Heart left ventricle (tissue), 16 donors: ENCODE results near the gene SURF6. TPM values are rescaled to one million over a fixed set of nuclear protein-coding genes. Genes with fewer than 3 reads are reported as not detected.

Source experiments
- ATAC-seq, 4 donors: fragments of 200-7000 bp; cut with Tn5 transposase; one replicate each; pipeline ENCODE4 v1.9.1; 2020 to 2022; ENCODE audit warnings: moderate library complexity in 4 of 4, mild to moderate bottlenecking in 3 of 4, moderate number of reproducible peaks in 1 of 4
- DNase-seq, 5 donors: peaks; one replicate each; pipeline ENCODE4 v3.0.0-alpha.2; 2020
- H3K27ac ChIP-seq, 12 donors: fragments of 200-600 bp; sonication (generic) in 4 of 12; one replicate each; pipeline versions ENCODE4 v1.5.0 to v1.8.0; 2016 to 2022; ENCODE audit warnings: mild to moderate bottlenecking in 2 of 12
- H3K27me3 ChIP-seq, 9 donors: fragments of 200-600 bp; sonication (generic) in 2 of 9; one replicate each; pipeline versions ENCODE4 v1.5.1 to v1.8.0; 2016 to 2022; ENCODE audit warnings: mild to moderate bottlenecking in 3 of 9
- H3K36me3 ChIP-seq, 9 donors: fragments of 200-600 bp; sonication (generic) in 2 of 9; one replicate each; pipeline versions ENCODE4 v1.5.0 to v1.8.0; 2018 to 2022; ENCODE audit warnings: mild to moderate bottlenecking in 2 of 9
- H3K4me1 ChIP-seq, 12 donors: fragments of 200-600 bp; sonication (generic) in 4 of 12; one replicate each; pipeline versions ENCODE4 v1.5.0 to v1.8.0; 2016 to 2022; ENCODE audit warnings: mild to moderate bottlenecking in 3 of 12
- H3K4me3 ChIP-seq, 12 donors: fragments of 200-600 bp; sonication (generic) in 4 of 12; one replicate each; pipeline versions ENCODE4 v1.5.0 to v1.8.0; 2017 to 2022; ENCODE audit warnings: mild to moderate bottlenecking in 9 of 12, moderate library complexity in 4 of 12
- H3K9me3 ChIP-seq, 12 donors: fragments of 200-600 bp; sonication (generic) in 4 of 12; one replicate each; pipeline versions ENCODE4 v1.5.0 to v1.8.0; 2016 to 2022; ENCODE audit warnings: mild to moderate bottlenecking in 1 of 12
- POLR2A ChIP-seq, 2 donors: fragments of 450-650 bp; IDR thresholded peaks; one replicate each; pipeline ENCODE4 v1.6.1; 2017; ENCODE audit warnings: antibody characterized with exemption in 2 of 2, mild to moderate bottlenecking in 2 of 2, moderate library complexity in 2 of 2
- WGBS, 4 donors: extraction: QIAGEN DNeasy Blood & Tissue Kit in 2 of 4; methylation state at CpG; one replicate each; pipeline versions ENCODE4 v1.1.5 to v1.1.7; 2013 to 2018; 5-methylcytosine and 5-hydroxymethylcytosine counted together
- intact Hi-C, 10 donors: fragments of 100-400 bp; cut with DNase I; formaldehyde crosslinking; loops; one replicate each; pipeline versions ENCODE4 v1.11.1 to v1.14.2; 2022
- polyA plus RNA-seq, 2 donors: library from polyadenylated mRNA; stranded (reverse); fragments of 200-250 nt; gene quantifications; one replicate each; pipeline ENCODE4 v1.2.3, GENCODE V29; 2013
- total RNA-seq, 9 donors: library from RNA; depleted of rRNA in 2 of 9; stranded (reverse); fragments of >200 nt in 2 of 9; fragmentation: NEBNext Ultra II Directional in 3 of 9; extraction: Animal tissue kit (Norgen Biotek cat#: 25700) in 3 of 9; gene quantifications; one replicate each; pipeline versions ENCODE4 v1.1.0 to v1.2.4, GENCODE V29; 2016 to 2023
- TF ChIP-seq, protein P1 (sequence below), 12 donors: fragments of 200-600 bp; sonication (generic) in 4 of 12; IDR thresholded peaks; one replicate each; pipeline versions ENCODE4 v1.5.0 to v1.8.0; 2018 to 2022; ENCODE audit warnings: antibody characterized with exemption in 12 of 12, mild to moderate bottlenecking in 5 of 12
- donor health status: ischemic (EF 13 %, LVEDD 7.1; RV severe dilation, severe dysfunction).
- donor health status: healthy with polysubstance abuse.
- donor health status: DM: no; HTN: yes; CAD: no.
- donor health status: DM: no; HTN: no; CAD: no.
- donor health status: ischemic (EF 25% LVEDD 6.9; RV normal size, moderate dysfunction).
- donor health status: ischemic (EF 25% LVEDD 5.7; RV mildly dilated, moderate dysfunction).
- donor health status: healthy.
- donor health status: DM: yes; HTN: yes; CAD: no.
- donor health status: ischemic (EF 35%, LVEDD 5.7; RV mildly dilated, moderate dysfunction).
- donor health status: nonischemic (EF 11% LVEDD 7.7; RV severe dilation, severe dysfunction).
- donor health status: DM: yes; HTN: yes; CAD: no.
- donor health status: PGD.
- donor health status: ischemic (EF 29% LVEDD 5.4; RV normal size, mild dysfunction).
- donor health status: nonischemic (EF 23%, LVEDD 6.1; RV moderate dilation, normal function).

SURF6 gene
- total and polyA plus RNA-seq, 11 donors: 9.2 to 19.6 (median 11.1) TPM

DNA sequence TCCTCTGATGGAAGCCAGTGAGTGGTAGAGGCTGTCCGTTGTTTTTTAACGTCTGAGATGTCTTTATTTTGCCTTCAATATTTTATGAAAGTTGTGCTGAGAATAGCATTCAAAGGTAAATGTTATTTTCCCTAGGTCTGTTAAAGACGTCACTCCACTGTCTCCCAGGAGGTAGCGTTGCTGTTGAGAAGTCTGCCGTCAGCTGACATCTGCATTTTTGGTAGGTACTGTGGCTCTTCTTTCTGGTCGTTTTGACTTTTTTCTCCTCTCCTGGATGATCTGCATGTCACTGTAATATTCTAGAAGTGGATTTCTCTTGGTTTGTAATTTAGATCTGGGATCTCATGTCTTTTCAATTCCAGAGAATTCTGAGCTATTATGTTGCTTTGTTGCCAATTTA, 26.4 kb downstream of the SURF6 start:
- TF ChIP-seq, protein P1, sequence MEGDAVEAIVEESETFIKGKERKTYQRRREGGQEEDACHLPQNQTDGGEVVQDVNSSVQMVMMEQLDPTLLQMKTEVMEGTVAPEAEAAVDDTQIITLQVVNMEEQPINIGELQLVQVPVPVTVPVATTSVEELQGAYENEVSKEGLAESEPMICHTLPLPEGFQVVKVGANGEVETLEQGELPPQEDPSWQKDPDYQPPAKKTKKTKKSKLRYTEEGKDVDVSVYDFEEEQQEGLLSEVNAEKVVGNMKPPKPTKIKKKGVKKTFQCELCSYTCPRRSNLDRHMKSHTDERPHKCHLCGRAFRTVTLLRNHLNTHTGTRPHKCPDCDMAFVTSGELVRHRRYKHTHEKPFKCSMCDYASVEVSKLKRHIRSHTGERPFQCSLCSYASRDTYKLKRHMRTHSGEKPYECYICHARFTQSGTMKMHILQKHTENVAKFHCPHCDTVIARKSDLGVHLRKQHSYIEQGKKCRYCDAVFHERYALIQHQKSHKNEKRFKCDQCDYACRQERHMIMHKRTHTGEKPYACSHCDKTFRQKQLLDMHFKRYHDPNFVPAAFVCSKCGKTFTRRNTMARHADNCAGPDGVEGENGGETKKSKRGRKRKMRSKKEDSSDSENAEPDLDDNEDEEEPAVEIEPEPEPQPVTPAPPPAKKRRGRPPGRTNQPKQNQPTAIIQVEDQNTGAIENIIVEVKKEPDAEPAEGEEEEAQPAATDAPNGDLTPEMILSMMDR (IDR thresholded peaks at IDR 0.05): no peak
- no peak for TF ChIP-seq POLR2A (IDR thresholded peaks at IDR 0.05)
- DNase-seq: no peak
- intact Hi-C loops: no loop called here
- Histone ChIP-seq H3K27ac (no peak overlapping the region), H3K4me1 (no peaks in the 10 kb centered on the region), H3K36me3 (no peaks in the 10 kb centered on the region), H3K4me3 (no peak overlapping the region), H3K9me3 (no peaks in the 10 kb centered on the region), H3K27me3 (peaks cover 0 to 11% (median 0%) of the 10 kb centered on the region in 9 donors)
- ATAC-seq: no peak
- WGBS, 4 donors: 81 to 84% (median 82%) methylated on average over 6 of the region's 6 CpGs

DNA sequence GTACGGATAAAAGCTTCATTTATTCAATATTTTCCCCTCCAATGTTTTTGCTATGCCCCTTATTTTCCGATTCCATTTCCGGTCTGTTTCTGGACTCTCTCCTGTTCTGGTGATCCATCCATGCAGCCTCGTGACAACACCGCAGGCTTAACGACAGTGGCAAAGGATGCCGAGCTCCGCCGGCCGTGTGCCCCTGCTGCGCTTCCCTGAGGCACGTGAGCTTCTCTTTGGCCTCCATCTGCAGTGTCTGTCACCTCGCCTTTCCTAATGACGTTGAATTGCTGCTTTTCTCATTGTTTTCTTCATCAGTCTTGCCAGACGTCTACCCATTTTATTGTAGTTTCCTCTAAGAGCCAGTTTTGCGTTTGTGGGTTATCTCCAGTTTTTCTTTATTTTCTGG, 28.7 kb downstream of the SURF6 start:
- Histone ChIP-seq H3K9me3 (no peaks in the 10 kb centered on the region), H3K4me3 (no peak overlapping the region), H3K4me1 (no peaks in the 10 kb centered on the region), H3K27ac (no peak overlapping the region), H3K27me3 (peaks cover 0 to 11% (median 0%) of the 10 kb centered on the region in 9 donors), H3K36me3 (no peaks in the 10 kb centered on the region)
- DNase-seq: no peak
- no peak for ATAC-seq
- intact Hi-C loops: no loop called here
- WGBS, 4 donors: 74 to 79% (median 77%) methylated on average over 16 of the region's 16 CpGs
- no peak for TF ChIP-seq POLR2A (IDR thresholded peaks at IDR 0.05)
- TF ChIP-seq, protein P1 (IDR thresholded peaks at IDR 0.05): no peak

DNA sequence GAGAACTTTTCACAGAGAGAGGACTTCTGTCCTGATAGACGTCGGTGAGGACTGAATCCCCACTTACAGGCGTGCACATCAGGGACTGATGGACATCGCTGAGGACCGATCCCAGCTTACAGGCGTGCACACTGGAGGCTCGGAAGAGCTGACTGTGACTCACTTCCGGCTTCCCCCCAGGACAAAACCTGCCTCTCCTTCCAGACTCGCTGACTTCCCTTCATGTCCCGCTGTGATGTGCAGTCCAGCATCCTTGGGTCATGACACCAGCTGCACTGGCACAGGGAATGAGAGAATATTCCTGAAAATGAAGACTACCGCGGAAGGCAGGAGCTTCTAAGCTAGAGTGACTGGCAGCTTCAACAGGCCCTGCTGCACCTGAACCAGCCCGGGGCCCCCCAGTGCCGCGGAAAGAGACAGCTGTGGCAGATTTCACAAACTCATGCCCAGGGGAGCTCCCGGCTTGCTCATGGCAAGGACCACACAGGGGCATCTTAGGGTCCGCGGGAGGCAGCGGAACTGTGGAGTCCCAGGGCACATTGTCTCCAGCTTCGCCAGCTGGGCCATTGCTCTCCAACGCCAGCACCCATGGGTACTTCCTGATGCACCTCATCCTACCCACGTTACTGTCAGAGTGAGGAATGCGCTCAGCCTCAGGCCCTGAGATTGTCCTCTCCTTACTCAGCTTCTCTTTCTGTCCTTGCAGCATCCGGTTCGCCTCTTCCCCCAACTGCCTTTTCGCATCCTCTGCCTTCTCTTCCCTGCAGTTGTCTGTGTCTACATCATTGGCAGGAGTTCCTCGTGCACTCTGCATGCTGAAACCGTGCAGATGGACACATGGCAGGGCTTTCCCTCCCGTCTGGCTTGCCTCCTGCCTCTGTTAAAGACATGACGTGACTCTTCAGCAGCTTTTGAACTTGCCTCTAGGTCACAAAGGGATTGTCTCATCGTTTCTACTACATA, 29.5 kb downstream of the SURF6 start:
- H3K27me3 ChIP-seq: peaks cover 0 to 11% (median 0%) of the 10 kb centered on the region in 9 donors
- 66 to 78% (median 69%) methylated on average over 30 to 31 of the region's 31 CpGs for WGBS, 4 donors
- DNase-seq: no peak
- no peak overlapping the region for H3K4me3 ChIP-seq
- no peaks in the 10 kb centered on the region for H3K9me3 ChIP-seq
- no peak for TF ChIP-seq POLR2A (IDR thresholded peaks at IDR 0.05)
- TF ChIP-seq, protein P1 (IDR thresholded peaks at IDR 0.05): no peak
- H3K36me3 ChIP-seq: no peaks in the 10 kb centered on the region
- H3K27ac ChIP-seq: no peak overlapping the region
- H3K4me1 ChIP-seq: no peaks in the 10 kb centered on the region
- peak in 2 of 4 donors; percentile 36 to 39 for ATAC-seq
- intact Hi-C loops: no loop called here

DNA sequence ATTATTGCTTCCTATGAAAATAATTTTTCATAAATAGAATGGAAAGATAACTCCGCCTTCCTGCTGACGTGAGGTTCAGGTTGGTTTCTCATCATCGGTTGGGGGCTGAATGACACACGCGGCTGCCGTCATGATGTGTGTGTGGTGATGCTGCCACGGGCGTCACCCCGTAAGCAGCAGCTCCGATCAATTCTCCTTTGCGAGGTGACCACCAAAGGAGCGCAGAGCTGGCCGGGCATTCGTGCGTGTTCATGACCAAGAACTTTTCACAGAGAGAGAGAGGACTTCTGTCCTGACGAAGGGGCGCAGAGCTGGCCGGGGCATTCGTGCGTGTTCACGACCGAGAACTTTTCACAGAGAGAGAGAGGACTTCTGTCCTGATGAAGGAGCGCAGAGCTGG, 30.3 kb downstream of the SURF6 start:
- Histone ChIP-seq H3K27ac (no peak overlapping the region), H3K4me1 (no peaks in the 10 kb centered on the region), H3K36me3 (no peaks in the 10 kb centered on the region), H3K9me3 (no peaks in the 10 kb centered on the region), H3K27me3 (peaks cover 0 to 11% (median 0%) of the 10 kb centered on the region in 9 donors), H3K4me3 (no peak overlapping the region)
- WGBS, 4 donors: 76 to 86% (median 79%) methylated on average over 18 to 23 of the region's 23 CpGs
- DNase-seq: no peak
- intact Hi-C loops: no loop called here
- TF ChIP-seq, protein P1 (IDR thresholded peaks at IDR 0.05): no peak
- TF ChIP-seq POLR2A (IDR thresholded peaks at IDR 0.05): no peak
- ATAC-seq: no peak
